Measurements from ENCODE around the gene PCYT1A. TPM values are rescaled to one million over a fixed set of nuclear protein-coding genes. Genes with fewer than 3 reads are reported as not detected.
"Not testable (repeated sequence)": the region's sequence is repeated elsewhere in the genome, so short reads cannot be mapped to it uniquely, and the experiment has no call there.

The PCYT1A gene
- total and polyA plus RNA-seq, 7 donors = 28.4 to 98.4 (median 62.9) TPM

DNA sequence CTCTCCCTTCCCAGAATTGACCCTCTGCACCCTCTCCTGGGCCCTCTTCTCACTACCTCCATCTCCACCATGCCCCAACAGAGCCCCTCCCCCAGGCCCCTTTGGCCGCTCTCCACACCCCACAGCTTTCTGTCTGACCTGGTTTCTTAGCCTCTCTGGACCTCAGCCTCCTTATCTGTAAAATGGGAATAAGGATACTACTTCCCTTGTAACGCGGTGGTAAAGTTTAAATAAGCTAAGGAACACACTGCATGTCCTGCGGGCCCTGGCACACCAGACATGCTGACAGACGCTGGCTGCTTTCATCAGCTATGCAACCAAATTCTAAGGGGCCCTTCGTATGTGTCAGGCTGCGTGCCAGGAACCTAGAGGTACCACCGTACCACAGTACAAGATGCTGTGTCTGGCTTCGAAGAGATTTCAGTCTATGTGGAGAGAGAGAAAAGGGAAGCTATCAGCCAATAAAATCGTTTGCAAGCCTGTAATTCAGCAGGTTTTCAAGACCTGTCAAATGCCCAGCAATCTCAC lies 72.0 kb downstream of the PCYT1A start:
- Histone ChIP-seq H3K9me3 (no peaks in the 10 kb centered on the region), H3K27me3 (ENCODE audit: insufficient read depth in 3 of 3, low read length in 2 of 3) (no peaks in the 10 kb centered on the region), H3K4me3 (no peak overlapping the region), H3K27ac (no peak overlapping the region), H3K4me1 (peaks cover 3% of the 10 kb centered on the region), H3K36me3 (ENCODE audit: insufficient read depth in 1 of 2, low read depth in 1 of 2) (no peaks in the 10 kb centered on the region)
- TF ChIP-seq, protein P1, sequence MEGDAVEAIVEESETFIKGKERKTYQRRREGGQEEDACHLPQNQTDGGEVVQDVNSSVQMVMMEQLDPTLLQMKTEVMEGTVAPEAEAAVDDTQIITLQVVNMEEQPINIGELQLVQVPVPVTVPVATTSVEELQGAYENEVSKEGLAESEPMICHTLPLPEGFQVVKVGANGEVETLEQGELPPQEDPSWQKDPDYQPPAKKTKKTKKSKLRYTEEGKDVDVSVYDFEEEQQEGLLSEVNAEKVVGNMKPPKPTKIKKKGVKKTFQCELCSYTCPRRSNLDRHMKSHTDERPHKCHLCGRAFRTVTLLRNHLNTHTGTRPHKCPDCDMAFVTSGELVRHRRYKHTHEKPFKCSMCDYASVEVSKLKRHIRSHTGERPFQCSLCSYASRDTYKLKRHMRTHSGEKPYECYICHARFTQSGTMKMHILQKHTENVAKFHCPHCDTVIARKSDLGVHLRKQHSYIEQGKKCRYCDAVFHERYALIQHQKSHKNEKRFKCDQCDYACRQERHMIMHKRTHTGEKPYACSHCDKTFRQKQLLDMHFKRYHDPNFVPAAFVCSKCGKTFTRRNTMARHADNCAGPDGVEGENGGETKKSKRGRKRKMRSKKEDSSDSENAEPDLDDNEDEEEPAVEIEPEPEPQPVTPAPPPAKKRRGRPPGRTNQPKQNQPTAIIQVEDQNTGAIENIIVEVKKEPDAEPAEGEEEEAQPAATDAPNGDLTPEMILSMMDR (IDR thresholded peaks at IDR 0.05) = no peak
- ATAC-seq (no peak), DNase-seq (no peak)
- 76 to 79% (median 77%) methylated on average over 10 of the region's 10 CpGs for WGBS, 3 donors
- intact Hi-C loops (cut with DNase I) = no loop called here

DNA sequence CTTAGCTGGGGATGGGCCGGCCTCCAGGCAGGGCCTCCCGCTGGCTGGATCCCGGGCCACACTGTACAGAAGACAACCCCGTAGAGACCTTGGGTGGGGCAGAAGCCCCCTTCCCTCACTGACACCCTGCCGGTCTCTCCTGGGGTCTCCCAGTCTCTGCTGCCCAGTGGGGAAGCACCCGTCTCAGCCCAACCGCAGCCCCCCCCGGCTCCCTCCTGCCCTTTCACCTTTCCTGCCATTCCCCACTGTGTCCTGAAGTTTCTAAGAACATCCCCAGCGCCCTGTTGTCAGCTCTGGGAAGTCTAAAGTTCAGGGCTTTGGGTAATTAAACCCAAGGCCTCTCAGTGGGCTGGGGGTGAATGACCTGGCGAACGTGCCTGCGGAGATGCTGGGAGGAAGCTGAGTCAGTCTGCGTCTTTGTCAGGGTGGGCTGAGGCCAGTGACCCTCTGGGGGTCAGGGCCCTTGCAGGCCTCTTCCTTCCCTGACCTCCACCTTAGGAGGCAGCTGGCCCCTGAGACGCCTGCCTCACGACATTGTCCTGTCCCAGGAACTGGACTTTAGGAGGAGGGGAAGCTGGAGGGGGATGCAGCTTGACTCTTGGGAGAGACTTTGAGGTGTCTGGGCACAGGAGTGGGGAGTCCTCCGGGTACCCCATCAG lies 72.6 kb downstream of the PCYT1A start:
- Histone ChIP-seq H3K27me3 (ENCODE audit: insufficient read depth in 3 of 3, low read length in 2 of 3) (no peaks in the 10 kb centered on the region), H3K9me3 (no peaks in the 10 kb centered on the region), H3K4me1 (peaks cover 3% of the 10 kb centered on the region), H3K36me3 (ENCODE audit: insufficient read depth in 1 of 2, low read depth in 1 of 2) (no peaks in the 10 kb centered on the region), H3K27ac (no peak overlapping the region), H3K4me3 (no peak overlapping the region)
- TF ChIP-seq, protein P1 (IDR thresholded peaks at IDR 0.05) = no peak
- intact Hi-C loops (cut with DNase I) = no loop called here
- WGBS, 3 donors = 81 to 82% (median 81%) methylated on average over 15 to 16 of the region's 16 CpGs
- no peak for ATAC-seq
- DNase-seq = no peak

DNA sequence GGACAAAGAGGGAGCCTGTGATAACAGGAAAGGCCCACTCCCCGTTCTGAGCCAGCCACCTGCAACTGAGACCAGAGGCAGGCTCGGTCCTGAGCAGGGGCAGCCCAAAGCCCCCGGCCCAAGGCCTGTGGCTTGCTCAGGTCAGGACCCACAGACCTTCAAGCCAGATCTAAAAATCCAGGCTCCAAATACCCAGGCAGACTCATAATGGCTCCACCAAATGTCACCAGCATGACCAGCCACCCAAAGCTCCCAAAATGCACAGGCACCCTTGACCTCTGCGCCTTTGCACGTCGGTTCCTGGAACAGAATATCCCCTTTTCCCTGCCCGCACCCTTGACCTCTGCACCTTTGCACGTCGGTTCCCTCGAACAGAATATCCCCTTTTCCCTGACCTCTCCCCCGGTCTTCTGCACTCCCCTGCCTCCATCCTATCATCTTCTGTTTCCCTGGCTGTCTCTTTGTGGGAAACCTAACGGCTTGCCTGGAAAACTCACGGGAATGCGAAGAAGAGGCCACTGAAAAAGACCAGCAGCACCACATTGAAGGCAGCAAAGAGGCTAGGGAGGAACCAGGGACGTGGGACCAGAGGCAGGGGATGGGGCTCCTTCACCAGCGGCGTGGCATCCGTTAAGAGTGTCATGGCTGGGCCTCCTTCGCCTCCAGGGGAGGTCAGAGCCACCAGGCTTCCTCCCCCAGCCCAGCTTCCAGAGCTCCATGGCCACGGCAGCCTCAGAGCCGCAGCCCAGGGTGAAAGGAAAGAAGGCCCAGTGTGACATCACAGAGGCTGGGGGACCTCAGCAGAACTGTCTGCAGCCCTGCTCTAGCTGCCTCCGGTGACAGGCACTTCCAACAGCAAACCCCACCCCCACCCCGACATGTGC lies 76.6 kb downstream of the PCYT1A start, which contains the start of gene ZDHHC19:
ZDHHC19 (minus strand) TSS at position 728 of the 884 bp plus-strand sequence; CDS start at position 643, 85 bp downstream.
- no peak within 1 kb of the TSS for H3K4me3 ChIP-seq
- no peak for ATAC-seq
- H3K9me3 ChIP-seq = no peaks in the 10 kb centered on the region
- intact Hi-C loops (cut with DNase I) = no loop called here
- no peaks in the 10 kb centered on the region for H3K36me3 ChIP-seq (ENCODE audit: insufficient read depth in 1 of 2, low read depth in 1 of 2)
- TF ChIP-seq, protein P1 (IDR thresholded peaks at IDR 0.05) = no peak
- 59 to 67% (median 65%) methylated on average over 22 to 23 of the region's 23 CpGs for WGBS, 3 donors
- H3K4me1 ChIP-seq = no peaks in the 10 kb centered on the region
- H3K27me3 ChIP-seq (ENCODE audit: insufficient read depth in 3 of 3, low read length in 2 of 3) = peaks cover 0 to 5% (median 2%) of the 10 kb centered on the region in 3 donors
- no peak within 1 kb of the TSS for H3K27ac ChIP-seq
- no peak for DNase-seq

DNA sequence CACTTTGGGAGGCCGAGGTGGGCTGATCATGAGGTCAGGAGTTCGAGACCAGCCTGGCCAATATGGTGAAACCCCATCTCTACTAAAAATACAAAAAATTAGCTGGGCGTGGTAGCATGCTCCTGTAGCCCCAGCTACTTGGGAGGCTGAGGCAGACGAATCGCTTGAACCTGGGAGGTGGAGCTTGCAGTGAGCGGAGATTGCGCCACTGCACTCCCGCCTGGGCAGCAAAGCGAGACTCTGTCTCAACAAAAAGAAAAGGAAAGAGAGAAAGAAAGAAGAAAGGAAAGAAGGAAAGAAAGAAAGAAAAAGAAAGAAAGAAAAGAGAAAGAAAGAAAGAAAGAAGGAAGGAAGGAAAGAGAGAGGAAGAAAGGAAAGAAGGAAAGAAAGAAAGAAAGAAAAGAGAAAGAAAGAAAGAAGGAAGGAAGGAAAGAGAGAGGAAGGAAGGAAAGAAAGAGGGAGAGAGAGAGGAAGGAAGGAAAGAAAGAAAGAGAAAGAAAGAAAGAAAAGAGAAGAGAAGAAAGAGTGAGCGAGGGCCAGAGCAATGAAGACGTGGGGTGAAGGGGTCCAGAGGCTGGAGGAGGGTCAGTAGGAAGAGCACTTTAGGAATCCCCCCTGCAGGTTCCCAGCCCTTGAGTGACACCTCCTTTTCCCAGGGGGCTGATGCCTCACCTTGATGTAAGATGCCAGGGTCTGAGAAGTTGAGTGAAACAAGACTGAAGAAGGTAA lies 77.4 kb downstream of the PCYT1A start:
- H3K27ac ChIP-seq; H3K4me3 ChIP-seq; H3K4me1 ChIP-seq; DNase-seq; intact Hi-C loops (cut with DNase I); H3K27me3 ChIP-seq (ENCODE audit: insufficient read depth in 3 of 3, low read length in 2 of 3); ATAC-seq; H3K9me3 ChIP-seq; H3K36me3 ChIP-seq (ENCODE audit: insufficient read depth in 1 of 2, low read depth in 1 of 2): not testable (repeated sequence)
- WGBS, 3 donors = 82 to 96% (median 89%) methylated on average over 11 of the region's 11 CpGs
